MM.1S (cell line): ENCODE measurements around the gene DENND2A.

Experiments
- DNase-seq: peaks from one replicate; pipeline ENCODE4 v3.0.0-alpha.2; 2015
- H2AFZ ChIP-seq: fragments of 300-600 bp; sonication (generic); 2 replicates; pipeline ENCODE4 v1.6.0; 2016; ENCODE audit warnings: antibody characterized with exemption, low read length
- H3F3A ChIP-seq: fragments of 300-600 bp; sonication (generic); 2 replicates; pipeline ENCODE4 v1.6.1; 2016; ENCODE audit warnings: mild to moderate bottlenecking, antibody characterized with exemption, low read length, moderate library complexity, mixed read lengths; ENCODE audit not compliant: insufficient read depth
- H3K27ac ChIP-seq: fragments of 300-600 bp; sonication (generic); 2 replicates; pipeline ENCODE4 v1.5.1; 2016; ENCODE audit warnings: mild to moderate bottlenecking, low read length
- H3K27me3 ChIP-seq: fragments of 300-600 bp; sonication (generic); replicated peaks from 2 replicates; pipeline ENCODE4 v1.6.0; 2016; ENCODE audit warnings: low read length; ENCODE audit not compliant: insufficient read depth
- H3K36me3 ChIP-seq: fragments of 300-600 bp; sonication (generic); replicated peaks from 2 replicates; pipeline ENCODE4 v1.6.1; 2016; ENCODE audit warnings: mild to moderate bottlenecking, low read length, mixed read lengths; ENCODE audit not compliant: insufficient read depth
- H3K4me1 ChIP-seq: fragments of 300-600 bp; sonication (generic); 2 replicates; pipeline ENCODE4 v1.6.1; 2016; ENCODE audit warnings: low read length, mixed read lengths
- H3K4me2 ChIP-seq: fragments of 300-600 bp; sonication (generic); 2 replicates; pipeline ENCODE4 v1.6.0; 2016; ENCODE audit warnings: low read depth, low read length
- H3K4me3 ChIP-seq: fragments of 300-600 bp; sonication (generic); 2 replicates; pipeline ENCODE4 v1.5.1; 2016; ENCODE audit warnings: low read length, mixed read lengths
- H3K79me2 ChIP-seq: fragments of 300-600 bp; sonication (generic); 2 replicates; pipeline ENCODE4 v1.6.1; 2016; ENCODE audit warnings: mixed run types, low read length, mixed read lengths
- H3K9ac ChIP-seq: fragments of 300-600 bp; sonication (generic); 2 replicates; pipeline ENCODE4 v1.6.1; 2016; ENCODE audit warnings: low read length, mixed read lengths
- H3K9me2 ChIP-seq: fragments of 300-600 bp; sonication (generic); replicated peaks from 2 replicates; pipeline ENCODE4 v1.6.1; 2016; ENCODE audit warnings: mild to moderate bottlenecking, low read length, mixed read lengths; ENCODE audit not compliant: insufficient read depth
- H3K9me3 ChIP-seq: fragments of 300-600 bp; sonication (generic); replicated peaks from 2 replicates; pipeline ENCODE4 v1.6.1; 2016; ENCODE audit warnings: mild to moderate bottlenecking, low read length, mixed read lengths; ENCODE audit not compliant: insufficient read depth
- H4K20me1 ChIP-seq: fragments of 300-600 bp; sonication (generic); 2 replicates; pipeline ENCODE4 v1.6.1; 2016; ENCODE audit warnings: mild to moderate bottlenecking, low read length, moderate library complexity, mixed read lengths; ENCODE audit not compliant: insufficient read depth
- EZH2 ChIP-seq: fragments of 300-600 bp; sonication (generic); optimal IDR thresholded peaks from 2 replicates; pipeline ENCODE3; 2017; ENCODE audit warnings: low read depth, mild to moderate bottlenecking, antibody characterized with exemption, low read length, mixed read lengths
- EZH2phosphoT487 ChIP-seq: fragments of 300-600 bp; sonication (generic); IDR thresholded peaks from 2 replicates; pipeline ENCODE4 v1.6.1; 2018; ENCODE audit warnings: antibody characterized with exemption, low read length
- TF ChIP-seq, protein P1 (sequence below): fragments of 300-600 bp; sonication (generic); IDR thresholded peaks from 2 replicates; pipeline ENCODE4 v1.5.1; 2016; ENCODE audit warnings: antibody characterized with exemption, low read length, mixed read lengths

DENND2A gene

DNA sequence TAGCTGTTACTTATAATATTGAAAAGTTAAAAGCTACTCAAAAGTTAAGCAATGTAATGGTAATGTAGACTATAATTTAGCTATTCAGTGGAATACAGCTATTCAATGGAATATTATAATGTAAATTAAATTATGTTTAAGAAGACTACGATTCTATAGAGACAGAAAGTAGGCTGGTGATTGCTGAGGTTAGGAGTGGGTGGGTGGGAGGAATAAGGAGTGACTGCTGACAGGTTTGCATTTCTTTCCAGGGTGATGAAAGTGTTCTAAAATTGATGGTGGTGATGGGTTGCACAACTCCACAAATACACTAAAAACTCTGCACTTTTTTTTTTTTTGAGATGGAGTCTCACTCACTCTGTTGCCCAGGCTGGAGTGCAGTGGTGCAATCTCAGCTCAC, 21.4 kb downstream of the DENND2A start:
- Histone ChIP-seq H3K9me3 (no peaks in the 10 kb centered on the region), H3K9ac (no peak overlapping the region)
- TF ChIP-seq EZH2phosphoT487: no peak
- TF ChIP-seq EZH2: no peak
- TF ChIP-seq, protein P1, sequence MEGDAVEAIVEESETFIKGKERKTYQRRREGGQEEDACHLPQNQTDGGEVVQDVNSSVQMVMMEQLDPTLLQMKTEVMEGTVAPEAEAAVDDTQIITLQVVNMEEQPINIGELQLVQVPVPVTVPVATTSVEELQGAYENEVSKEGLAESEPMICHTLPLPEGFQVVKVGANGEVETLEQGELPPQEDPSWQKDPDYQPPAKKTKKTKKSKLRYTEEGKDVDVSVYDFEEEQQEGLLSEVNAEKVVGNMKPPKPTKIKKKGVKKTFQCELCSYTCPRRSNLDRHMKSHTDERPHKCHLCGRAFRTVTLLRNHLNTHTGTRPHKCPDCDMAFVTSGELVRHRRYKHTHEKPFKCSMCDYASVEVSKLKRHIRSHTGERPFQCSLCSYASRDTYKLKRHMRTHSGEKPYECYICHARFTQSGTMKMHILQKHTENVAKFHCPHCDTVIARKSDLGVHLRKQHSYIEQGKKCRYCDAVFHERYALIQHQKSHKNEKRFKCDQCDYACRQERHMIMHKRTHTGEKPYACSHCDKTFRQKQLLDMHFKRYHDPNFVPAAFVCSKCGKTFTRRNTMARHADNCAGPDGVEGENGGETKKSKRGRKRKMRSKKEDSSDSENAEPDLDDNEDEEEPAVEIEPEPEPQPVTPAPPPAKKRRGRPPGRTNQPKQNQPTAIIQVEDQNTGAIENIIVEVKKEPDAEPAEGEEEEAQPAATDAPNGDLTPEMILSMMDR: no peak

DNA sequence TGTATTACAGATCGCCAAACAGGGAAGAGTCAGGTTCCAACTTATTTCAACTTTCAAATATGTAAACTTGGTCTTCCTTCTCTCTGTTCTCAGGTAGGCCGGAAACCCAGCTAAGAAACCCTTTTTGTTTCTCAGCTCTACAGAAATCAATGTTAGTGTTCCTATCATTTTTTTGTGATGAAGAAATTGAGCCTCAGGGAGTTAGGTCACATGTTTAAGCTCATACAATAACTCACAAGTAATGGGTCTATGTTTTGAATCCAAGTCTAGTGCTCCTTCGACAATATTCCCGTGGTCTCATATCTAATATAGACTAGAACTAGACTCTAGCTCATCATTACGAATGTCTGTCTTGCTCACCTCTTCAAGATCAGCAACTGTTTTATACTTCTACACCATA, 22.3 kb downstream of the DENND2A start:
- no peaks in the 10 kb centered on the region for H3K36me3 ChIP-seq
- no peak for DNase-seq
- peak overlapping the region; percentile 49; the same call in 1 of the 2 replicates for H3K27ac ChIP-seq
- TF ChIP-seq EZH2: no peak
- TF ChIP-seq, protein P1: no peak
- H3F3A ChIP-seq: 0 out of 2 replicates have a peak, but pooled peaks cover 9% of the 10 kb centered on the region
- H3K4me1 ChIP-seq: peaks cover 25% of the 10 kb centered on the region
- H3K9ac ChIP-seq: no peak overlapping the region
- H3K9me2 ChIP-seq: no peaks in the 10 kb centered on the region
- no peak overlapping the region for H2AFZ ChIP-seq
- no peaks in the 10 kb centered on the region for H3K9me3 ChIP-seq
- H3K4me2 ChIP-seq: peak overlapping the region; percentile 51
- no peak overlapping the region for H3K4me3 ChIP-seq
- H3K79me2 ChIP-seq: no peaks in the 10 kb centered on the region
- no peaks in the 10 kb centered on the region for H4K20me1 ChIP-seq
- H3K27me3 ChIP-seq: no peaks in the 10 kb centered on the region

More for the DNA sequence above, 21.4 kb downstream of the DENND2A start:
- H3K4me3 ChIP-seq: no peak overlapping the region
- H2AFZ ChIP-seq: no peak overlapping the region
- H3F3A ChIP-seq: 0 out of 2 replicates have a peak, but pooled peaks cover 9% of the 10 kb centered on the region
- no peaks in the 10 kb centered on the region for H3K27me3 ChIP-seq
- H3K4me1 ChIP-seq: peaks cover 25% of the 10 kb centered on the region
- H3K4me2 ChIP-seq: no peak overlapping the region
- DNase-seq: no peak
- H3K79me2 ChIP-seq: no peaks in the 10 kb centered on the region
- H3K9me2 ChIP-seq: no peaks in the 10 kb centered on the region
- H3K27ac ChIP-seq: no peak overlapping the region
- no peaks in the 10 kb centered on the region for H4K20me1 ChIP-seq
- H3K36me3 ChIP-seq: no peaks in the 10 kb centered on the region

DNA sequence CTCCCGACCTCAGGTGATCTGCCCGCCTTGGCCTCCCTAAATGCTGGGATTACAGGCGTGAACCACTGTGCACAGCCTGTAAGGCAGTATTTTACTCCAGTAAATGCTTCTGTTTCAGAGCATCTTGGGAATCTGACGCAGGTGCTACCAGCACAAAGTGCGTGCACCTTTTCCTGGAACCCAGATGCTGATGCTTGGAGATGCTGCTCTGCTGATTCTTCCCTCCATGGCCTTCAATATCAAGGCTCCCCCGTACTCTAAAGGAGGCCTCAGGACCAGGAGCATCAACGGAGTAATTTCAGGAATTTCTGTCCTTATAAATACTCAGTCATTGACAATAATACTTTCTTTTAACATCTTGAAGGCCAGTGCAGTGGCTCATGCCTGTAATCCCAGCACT, 23.5 kb downstream of the DENND2A start:
- no peaks in the 10 kb centered on the region for H3K9me2 ChIP-seq
- H3K9ac ChIP-seq: no peak overlapping the region
- H3K79me2 ChIP-seq: no peaks in the 10 kb centered on the region
- H3K9me3 ChIP-seq: no peaks in the 10 kb centered on the region
- H3K4me2 ChIP-seq: peak overlapping the region; percentile 51; the same call in 1 of the 2 replicates
- H3K36me3 ChIP-seq: no peaks in the 10 kb centered on the region
- no peak overlapping the region for H3K4me3 ChIP-seq
- 0 out of 2 replicates have a peak, but pooled peaks cover 9% of the 10 kb centered on the region for H3F3A ChIP-seq
- H3K27ac ChIP-seq: no peak overlapping the region
- DNase-seq: no peak
- TF ChIP-seq, protein P1: no peak
- TF ChIP-seq EZH2 (no peak), EZH2phosphoT487 (no peak)
- H4K20me1 ChIP-seq: no peaks in the 10 kb centered on the region
- no peak overlapping the region for H2AFZ ChIP-seq
- peaks cover 25% of the 10 kb centered on the region for H3K4me1 ChIP-seq
- H3K27me3 ChIP-seq: no peaks in the 10 kb centered on the region
